CD14-positive monocyte (primary cell): Measurements from ENCODE around the gene EXOC6. TPM values are rescaled to one million over a fixed set of nuclear protein-coding genes. Genes with fewer than 3 reads are reported as not detected.
"Not testable (repeated sequence)": the region's sequence is repeated elsewhere in the genome, so short reads cannot be mapped to it uniquely, and the experiment has no call there.

Source experiments
- DNase-seq, 3 donors: peaks; one replicate each; pipeline ENCODE4 v3.0.0-alpha.2; 2011 to 2022
- H2AFZ ChIP-seq: 2 replicates; pipeline ENCODE4 v1.6.0; 2012; ENCODE audit warnings: mild to moderate bottlenecking, low read depth, low read length, inconsistent platforms; ENCODE audit not compliant: insufficient read depth, poor library complexity, severe bottlenecking
- H3K27ac ChIP-seq, 2 donors: 1 replicate in 1 of 2; 2 replicates in 1 of 2; pipeline ENCODE4 v1.5.1; 2012 to 2013; ENCODE audit warnings: low read length in 2 of 2, control low read depth in 1 of 2, inconsistent platforms in 1 of 2, low read depth in 1 of 2, mild to moderate bottlenecking in 1 of 2
- H3K27me3 ChIP-seq, 2 donors: one replicate each; pipeline versions ENCODE4 v1.6.0 to v1.6.1; 2011 to 2013; ENCODE audit warnings: low read length in 2 of 2; ENCODE audit not compliant: control insufficient read depth in 2 of 2, insufficient read depth in 2 of 2
- H3K36me3 ChIP-seq, 2 donors: replicated peaks in 1 of 2; 1 replicate in 1 of 2; 2 replicates in 1 of 2; pipeline versions ENCODE4 v1.5.1 to v1.6.1; 2012 to 2013; ENCODE audit warnings: low read length in 2 of 2, control low read depth in 1 of 2, inconsistent platforms in 1 of 2, mild to moderate bottlenecking in 1 of 2; ENCODE audit not compliant: insufficient read depth in 2 of 2, control insufficient read depth in 1 of 2
- H3K4me1 ChIP-seq, 2 donors: 1 replicate in 1 of 2; 2 replicates in 1 of 2; pipeline versions ENCODE4 v1.5.1 to v1.6.1; 2012 to 2013; ENCODE audit warnings: low read length in 2 of 2, control low read depth in 1 of 2, inconsistent platforms in 1 of 2, mild to moderate bottlenecking in 1 of 2, moderate library complexity in 1 of 2; ENCODE audit not compliant: insufficient read depth in 2 of 2, control insufficient read depth in 1 of 2
- H3K4me2 ChIP-seq: replicated peaks from 2 replicates; pipeline ENCODE3; 2012; ENCODE audit warnings: low read length, moderate library complexity, mild to moderate bottlenecking; ENCODE audit not compliant: poor library complexity, severe bottlenecking; ENCODE audit errors: extremely low read depth
- H3K4me3 ChIP-seq, 3 experiments: fragments of 200-600 bp in 1 of 3; sonication (generic) in 1 of 3; replicated peaks in 1 of 3; 1 replicate in 2 of 3; 2 replicates in 1 of 3; pipeline ENCODE4 v1.5.1; 2011 to 2013; ENCODE audit warnings: low read length in 3 of 3, mild to moderate bottlenecking in 3 of 3, control low read depth in 2 of 3, low read depth in 2 of 3, inconsistent platforms in 1 of 3, moderate library complexity in 1 of 3
- H3K79me2 ChIP-seq: 2 replicates; pipeline ENCODE4 v1.6.0; 2012; ENCODE audit warnings: mild to moderate bottlenecking, control low read depth, inconsistent platforms, low read length, moderate library complexity; ENCODE audit not compliant: insufficient read depth
- H3K9ac ChIP-seq: 2 replicates; pipeline ENCODE4 v1.6.0; 2017; ENCODE audit warnings: low read length, mild to moderate bottlenecking; ENCODE audit not compliant: insufficient read depth, poor library complexity, severe bottlenecking
- H3K9me3 ChIP-seq, 2 donors: replicated peaks in 1 of 2; 1 replicate in 1 of 2; 2 replicates in 1 of 2; pipeline versions ENCODE4 v1.5.1 to v1.6.1; 2012 to 2013; ENCODE audit warnings: low read length in 2 of 2, control low read depth in 1 of 2; ENCODE audit not compliant: control insufficient read depth in 1 of 2, insufficient read depth in 1 of 2
- H4K20me1 ChIP-seq: 2 replicates; pipeline ENCODE4 v1.6.0; 2012; ENCODE audit warnings: mild to moderate bottlenecking, low read length, control low read depth, moderate library complexity; ENCODE audit not compliant: insufficient read depth
- H3K27ac Mint-ChIP-seq, 7 donors: one replicate each; pipeline ENCODE4 v1.8.0; 2020; ENCODE audit warnings: mild to moderate bottlenecking in 7 of 7, mixed read lengths in 7 of 7, moderate library complexity in 6 of 7, inconsistent platforms in 2 of 7
- H3K27me3 Mint-ChIP-seq, 3 donors: one replicate each; pipeline ENCODE4 v1.8.0; 2021 to 2022; ENCODE audit warnings: low read depth in 3 of 3, mild to moderate bottlenecking in 3 of 3, mixed read lengths in 3 of 3, moderate library complexity in 3 of 3, inconsistent platforms in 1 of 3
- H3K36me3 Mint-ChIP-seq, 2 donors: one replicate each; pipeline ENCODE4 v1.8.0; 2020; ENCODE audit warnings: mixed read lengths in 2 of 2, inconsistent platforms in 1 of 2, mild to moderate bottlenecking in 1 of 2
- H3K4me1 Mint-ChIP-seq: one replicate; pipeline ENCODE4 v1.8.0; 2020; ENCODE audit warnings: mild to moderate bottlenecking, mixed read lengths
- H3K4me3 Mint-ChIP-seq, 2 donors: one replicate each; pipeline ENCODE4 v1.8.0; 2020; ENCODE audit warnings: mild to moderate bottlenecking in 2 of 2, mixed read lengths in 2 of 2, moderate library complexity in 1 of 2
- H3K9me3 Mint-ChIP-seq, 7 donors: one replicate each; pipeline ENCODE4 v1.8.0; 2020 to 2022; ENCODE audit warnings: mixed read lengths in 7 of 7, mild to moderate bottlenecking in 6 of 7, moderate library complexity in 6 of 7, inconsistent platforms in 2 of 7
- WGBS: methylation state at CpG from one replicate; pipeline ENCODE4 v1.1.5; 2013; ENCODE audit warnings: missing lambda C conversion rate; ENCODE audit not compliant: insufficient coverage; 5-methylcytosine and 5-hydroxymethylcytosine counted together
- intact Hi-C, 2 donors: fragments of 100-400 bp; cut with micrococcal nuclease; formaldehyde crosslinking; loops; one replicate each; pipeline versions ENCODE4 v1.15.0 to v1.15.1; 2023
- polyA plus RNA-seq, 3 donors: library from polyadenylated mRNA; depleted of rRNA in 1 of 3; unstranded in 2 of 3; stranded (reverse) in 1 of 3; fragments of 300-500 nt in 2 of 3; fragments of >200 nt in 1 of 3; fragmentation: Illumina TruSeq in 2 of 3; gene quantifications; 1 replicate in 2 of 3; 2 replicates in 1 of 3; pipeline ENCODE4 v1.2.3, GENCODE V29; 2012 to 2021
- TF ChIP-seq, protein P1 (sequence below): fragments of 200-600 bp; IDR thresholded peaks from one replicate; pipeline ENCODE4 v1.8.0; 2022; ENCODE audit warnings: antibody characterized with exemption, mild to moderate bottlenecking

EXOC6 gene
- polyA plus RNA-seq, 3 donors, result 7.5 to 9.6 (median 8.3) TPM

DNA sequence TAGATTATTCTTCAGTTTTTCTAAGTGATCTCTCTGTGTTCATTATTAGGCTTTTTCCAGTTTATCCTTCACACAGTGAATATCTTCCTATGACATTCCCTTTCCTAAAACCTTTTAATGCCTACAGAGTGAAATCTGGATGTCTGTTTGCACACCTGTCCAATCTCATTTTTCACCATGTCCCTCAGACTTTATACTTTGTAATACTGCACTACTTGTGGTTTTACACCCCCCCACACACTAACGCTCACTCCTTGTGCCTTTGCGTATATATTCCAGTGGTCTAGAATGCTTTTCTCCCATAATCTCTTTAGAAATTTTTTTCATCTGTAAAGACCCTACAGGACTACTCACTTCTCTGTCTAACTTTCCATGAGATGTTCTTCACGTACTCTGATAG is 98.2 kb downstream of the EXOC6 start:
- no peak overlapping the region for H3K27ac ChIP-seq
- H4K20me1 ChIP-seq, result no peaks in the 10 kb centered on the region
- H3K9me3 ChIP-seq, result no peaks in the 10 kb centered on the region
- intact Hi-C loops, result no loop called here
- no peak overlapping the region for H2AFZ ChIP-seq
- no peak overlapping the region for H3K4me3 Mint-ChIP-seq
- H3K27me3 ChIP-seq, result no peaks in the 10 kb centered on the region
- DNase-seq, result no peak
- peaks cover 45 to 93% of the 10 kb centered on the region in 2 donors for H3K36me3 ChIP-seq
- H3K27me3 Mint-ChIP-seq, result peaks cover 0 to 1% (median 0%) of the 10 kb centered on the region in 3 donors
- peaks cover 0 to 3% (median 0%) of the 10 kb centered on the region in 7 donors for H3K9me3 Mint-ChIP-seq
- WGBS, result 100% methylated on average over 2 of the region's 3 CpGs
- H3K9ac ChIP-seq, result no peak overlapping the region
- peaks cover 60 to 86% of the 10 kb centered on the region in 2 donors for H3K36me3 Mint-ChIP-seq
- no peaks in the 10 kb centered on the region for H3K79me2 ChIP-seq
- TF ChIP-seq, protein P1, sequence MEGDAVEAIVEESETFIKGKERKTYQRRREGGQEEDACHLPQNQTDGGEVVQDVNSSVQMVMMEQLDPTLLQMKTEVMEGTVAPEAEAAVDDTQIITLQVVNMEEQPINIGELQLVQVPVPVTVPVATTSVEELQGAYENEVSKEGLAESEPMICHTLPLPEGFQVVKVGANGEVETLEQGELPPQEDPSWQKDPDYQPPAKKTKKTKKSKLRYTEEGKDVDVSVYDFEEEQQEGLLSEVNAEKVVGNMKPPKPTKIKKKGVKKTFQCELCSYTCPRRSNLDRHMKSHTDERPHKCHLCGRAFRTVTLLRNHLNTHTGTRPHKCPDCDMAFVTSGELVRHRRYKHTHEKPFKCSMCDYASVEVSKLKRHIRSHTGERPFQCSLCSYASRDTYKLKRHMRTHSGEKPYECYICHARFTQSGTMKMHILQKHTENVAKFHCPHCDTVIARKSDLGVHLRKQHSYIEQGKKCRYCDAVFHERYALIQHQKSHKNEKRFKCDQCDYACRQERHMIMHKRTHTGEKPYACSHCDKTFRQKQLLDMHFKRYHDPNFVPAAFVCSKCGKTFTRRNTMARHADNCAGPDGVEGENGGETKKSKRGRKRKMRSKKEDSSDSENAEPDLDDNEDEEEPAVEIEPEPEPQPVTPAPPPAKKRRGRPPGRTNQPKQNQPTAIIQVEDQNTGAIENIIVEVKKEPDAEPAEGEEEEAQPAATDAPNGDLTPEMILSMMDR, result no peak
- no peaks in the 10 kb centered on the region for H3K4me1 Mint-ChIP-seq
- no peak overlapping the region for H3K4me3 ChIP-seq
- no peak overlapping the region for H3K27ac Mint-ChIP-seq
- H3K4me1 ChIP-seq, result no peaks in the 10 kb centered on the region
- no peak overlapping the region for H3K4me2 ChIP-seq

DNA sequence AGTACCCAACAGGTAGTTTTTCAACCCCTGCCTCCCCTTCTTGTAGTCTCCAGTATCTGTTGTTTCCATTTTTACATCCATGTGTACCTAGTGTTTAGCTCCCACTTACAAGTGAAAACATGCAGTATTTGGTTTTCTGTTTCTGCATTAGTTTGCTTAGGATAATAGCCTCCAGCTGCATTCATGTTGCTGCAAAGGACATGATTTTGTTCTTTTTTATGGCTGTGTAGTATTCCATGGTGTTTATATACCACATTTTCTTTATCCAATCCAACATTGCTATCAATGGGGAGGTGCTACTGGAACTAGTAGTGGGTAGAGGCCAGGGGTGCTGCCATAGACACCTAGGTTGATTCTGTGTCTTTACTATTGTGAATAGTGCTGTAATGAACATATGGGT is 104.3 kb downstream of the EXOC6 start:
- H3K9ac ChIP-seq, intact Hi-C loops, H3K4me2 ChIP-seq, H3K9me3 Mint-ChIP-seq, H3K9me3 ChIP-seq, DNase-seq, H3K4me1 ChIP-seq, H3K79me2 ChIP-seq, H3K27ac ChIP-seq, H3K27ac Mint-ChIP-seq, H3K27me3 Mint-ChIP-seq, H3K27me3 ChIP-seq, H4K20me1 ChIP-seq, H3K4me1 Mint-ChIP-seq, H3K4me3 ChIP-seq, H3K4me3 Mint-ChIP-seq, H2AFZ ChIP-seq: not testable (repeated sequence)
- peaks cover 54 to 85% of the 10 kb centered on the region in 2 donors for H3K36me3 ChIP-seq
- peaks cover 57 to 67% of the 10 kb centered on the region in 2 donors for H3K36me3 Mint-ChIP-seq
